HuH-7.5 (cell line): ENCODE measurements around the gene KDM5C.

Experiments used
- DNase-seq: peaks from one replicate; pipeline ENCODE4 v3.0.0; 2011; ENCODE audit warnings: low spot score

The KDM5C gene

GRCh38 chrX:53250556-53250955 is 25.5 kb upstream of the KDM5C start:
- no peak for DNase-seq

GRCh38 chrX:53249408-53250042 is 24.5 kb upstream of the KDM5C start:
- DNase-seq: no peak

DNA sequence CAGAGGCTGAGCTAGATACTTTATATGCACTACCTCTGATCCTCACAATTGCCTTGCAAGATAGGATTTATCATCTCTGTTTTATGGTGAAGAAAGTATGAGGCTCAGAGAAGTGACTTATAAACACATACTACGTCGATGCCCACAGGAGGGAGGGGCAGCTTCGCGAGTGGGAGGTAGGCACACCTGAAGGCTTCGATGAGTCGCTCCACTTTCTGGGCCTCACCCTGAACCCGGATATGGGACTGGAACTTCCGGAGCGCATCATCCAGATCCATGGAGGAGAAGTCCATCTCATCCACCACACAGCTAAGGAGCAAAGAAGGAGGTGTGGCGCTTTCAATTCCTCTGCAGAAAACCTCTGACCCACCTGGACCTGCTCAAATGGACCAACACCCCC is 22.9 kb upstream of the KDM5C start:
- DNase-seq: no peak

DNA sequence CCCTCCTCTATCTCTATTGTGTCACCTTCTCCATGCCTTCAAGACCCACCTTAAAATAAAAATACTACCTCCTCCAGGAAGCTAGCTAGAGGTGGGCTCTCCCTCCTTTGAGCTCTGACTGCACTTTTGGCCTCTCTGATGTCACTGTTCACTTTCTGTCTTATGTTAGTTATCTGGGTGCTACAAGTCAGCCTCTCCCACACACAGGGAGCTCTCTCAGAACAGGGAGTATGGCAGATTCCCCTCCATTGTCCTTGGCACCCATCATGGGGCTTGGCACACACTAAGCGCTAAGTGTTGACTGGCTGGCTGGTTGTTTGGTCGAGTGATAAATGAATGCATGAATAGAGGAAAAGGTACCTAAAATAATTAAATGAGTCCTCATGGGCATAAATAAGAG is 21.2 kb upstream of the KDM5C start:
- no peak for DNase-seq

DNA sequence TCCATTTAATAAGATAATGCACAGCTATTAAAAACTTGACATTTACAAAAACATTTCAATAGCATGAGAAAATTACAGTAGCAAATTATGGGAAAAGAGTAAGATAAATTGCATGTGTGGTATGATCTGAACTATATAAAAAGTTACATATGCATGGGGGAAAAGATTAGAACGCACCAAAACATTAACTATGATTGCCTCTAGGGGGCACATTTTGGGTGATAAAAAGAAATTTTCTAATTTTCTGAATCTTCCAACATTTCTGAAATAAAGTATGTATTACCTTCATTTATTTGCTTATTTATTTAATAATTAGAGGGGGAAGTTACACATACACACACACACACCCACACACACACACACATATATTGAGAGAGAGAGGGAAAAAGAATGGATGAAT is 19.6 kb upstream of the KDM5C start:
- DNase-seq: no peak

GRCh38 chrX:53242310-53242709 is 17.3 kb upstream of the KDM5C start:
- no peak for DNase-seq

DNA sequence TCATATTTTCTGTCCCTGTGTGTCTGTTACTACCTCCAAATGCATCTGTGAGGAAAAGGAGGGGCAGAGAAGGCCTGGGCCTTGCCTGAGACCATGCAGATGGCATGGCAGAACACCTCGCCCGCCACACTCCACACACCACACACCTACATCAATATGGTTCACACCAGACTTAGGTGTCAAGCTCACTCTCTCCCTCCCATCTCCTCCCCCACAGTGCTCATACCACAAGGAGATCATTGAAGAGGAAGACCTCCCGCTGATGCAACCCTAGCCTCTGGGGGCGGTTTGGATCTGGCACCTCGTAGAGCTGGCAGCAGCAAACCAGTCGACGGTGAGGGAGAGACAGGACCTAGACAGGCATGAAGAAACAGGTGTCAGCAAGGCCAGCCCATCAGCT is 16.6 kb upstream of the KDM5C start:
- no peak for DNase-seq

GRCh38 chrX:53239474-53239873 is 14.5 kb upstream of the KDM5C start:
- no peak for DNase-seq

- no peak for DNase-seq
Measured at GRCh38 chrX:53237056-53237455, 12.0 kb upstream of the KDM5C start.

GRCh38 chrX:53236025-53236679 is 11.1 kb upstream of the KDM5C start:
- DNase-seq: no peak

GRCh38 chrX:53235566-53235965 is 10.6 kb upstream of the KDM5C start:
- DNase-seq: no peak

- DNase-seq: no peak
Measured at GRCh38 chrX:53234484-53234883, 9.5 kb upstream of the KDM5C start.

- DNase-seq: no peak
Measured at GRCh38 chrX:53233536-53233935, 8.5 kb upstream of the KDM5C start.

DNA sequence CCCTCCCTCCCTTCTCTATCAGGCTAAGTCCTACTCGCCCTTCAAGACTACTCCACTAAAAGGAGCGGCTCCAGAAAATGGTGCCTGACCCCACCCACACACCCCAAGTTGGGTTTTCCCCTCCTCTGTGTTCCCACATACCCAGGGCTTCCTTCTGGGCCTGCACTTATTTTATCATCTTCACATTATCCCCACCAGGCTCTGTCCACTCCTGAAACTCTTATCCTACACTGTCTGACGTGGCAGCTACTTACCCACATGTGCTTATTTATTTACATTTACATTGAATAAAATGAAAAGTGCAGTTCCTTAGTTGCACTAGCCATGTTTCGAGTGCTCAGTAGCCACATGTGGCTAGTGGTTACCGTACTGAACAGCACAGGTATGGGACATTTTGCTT is 5.1 kb upstream of the KDM5C start:
- no peak for DNase-seq

GRCh38 chrX:53227224-53227765 is 2.3 kb upstream of the KDM5C start:
- DNase-seq: no peak

DNA sequence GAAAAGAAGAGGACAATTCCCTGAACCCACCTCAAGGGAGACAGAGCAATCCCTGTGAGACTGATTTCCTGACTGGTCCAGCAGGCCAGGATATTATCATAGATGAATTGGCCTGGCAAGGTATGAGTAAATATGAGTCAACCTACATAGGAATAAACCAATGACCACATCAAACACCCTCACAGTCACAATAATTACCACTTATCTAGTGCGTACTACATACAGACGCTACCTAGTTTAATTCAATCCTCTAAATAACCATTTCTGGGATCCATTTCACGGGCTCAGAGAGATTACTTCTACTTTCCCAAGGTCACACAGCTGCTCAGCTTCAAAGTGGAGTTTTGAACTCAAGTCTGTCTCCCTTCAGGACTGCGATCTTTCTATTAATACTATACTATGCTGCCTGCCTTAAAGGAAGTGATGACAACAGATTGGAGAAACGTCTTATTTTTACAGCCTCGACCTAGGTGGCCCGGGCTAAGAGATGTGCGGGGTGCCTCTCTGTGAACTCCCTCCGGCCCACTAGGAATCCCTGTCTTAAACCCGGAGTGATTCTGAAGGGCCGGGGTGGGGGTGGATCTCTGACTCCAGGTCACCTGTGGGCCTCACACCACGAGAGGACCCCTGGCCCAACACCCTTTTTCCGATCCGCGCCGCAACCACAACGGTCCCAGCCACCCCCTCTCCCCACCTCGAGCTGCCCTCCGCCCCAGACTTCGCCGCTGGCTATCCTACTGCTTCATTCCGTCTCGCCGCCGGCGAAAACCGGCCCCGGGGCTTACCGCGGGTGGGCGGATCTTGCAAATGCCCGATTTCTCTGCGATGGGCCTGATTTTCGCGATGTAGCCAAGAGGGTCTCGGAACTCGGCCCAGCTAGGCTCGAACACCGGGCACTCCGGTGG is 800 bp downstream of the KDM5C start:
- DNase-seq: no peak

GRCh38 chrX:53223068-53223693 is 1.8 kb downstream of the KDM5C start:
- DNase-seq: no peak

DNA sequence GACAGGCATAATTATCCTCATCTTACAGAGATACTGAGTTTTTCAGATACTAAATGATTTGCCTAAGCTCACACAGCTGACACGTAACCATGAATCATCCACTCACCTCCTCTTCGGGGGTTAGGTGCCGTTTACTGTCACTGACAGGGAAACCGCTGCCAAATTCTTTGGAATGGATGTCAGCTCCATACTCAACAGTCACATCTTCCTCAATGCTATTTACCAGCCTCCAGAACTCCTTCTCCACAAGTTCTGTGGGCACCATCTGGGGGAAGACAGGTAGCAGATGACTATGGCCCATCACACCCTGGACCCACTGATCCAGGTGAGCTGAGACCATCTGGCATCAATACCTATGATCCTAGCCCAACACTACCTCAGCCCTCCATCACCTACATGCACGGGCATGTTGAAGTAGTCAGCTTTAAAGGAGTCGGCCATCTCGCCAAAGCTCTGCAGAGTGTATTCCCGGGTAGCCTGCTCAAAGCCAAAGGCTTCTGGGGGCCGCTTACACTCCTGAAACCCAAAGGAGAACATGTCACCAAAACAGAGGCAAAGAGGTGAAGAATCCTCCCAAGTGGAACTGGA is 13.5 kb downstream of the KDM5C start:
- no peak for DNase-seq

- DNase-seq: no peak
Measured at GRCh38 chrX:53196678-53197077, 28.3 kb downstream of the KDM5C start.

GRCh38 chrX:53195401-53195800 is 29.6 kb downstream of the KDM5C start:
- DNase-seq: no peak

- no peak for DNase-seq
Measured at GRCh38 chrX:53194308-53194707, 30.7 kb downstream of the KDM5C start.

DNA sequence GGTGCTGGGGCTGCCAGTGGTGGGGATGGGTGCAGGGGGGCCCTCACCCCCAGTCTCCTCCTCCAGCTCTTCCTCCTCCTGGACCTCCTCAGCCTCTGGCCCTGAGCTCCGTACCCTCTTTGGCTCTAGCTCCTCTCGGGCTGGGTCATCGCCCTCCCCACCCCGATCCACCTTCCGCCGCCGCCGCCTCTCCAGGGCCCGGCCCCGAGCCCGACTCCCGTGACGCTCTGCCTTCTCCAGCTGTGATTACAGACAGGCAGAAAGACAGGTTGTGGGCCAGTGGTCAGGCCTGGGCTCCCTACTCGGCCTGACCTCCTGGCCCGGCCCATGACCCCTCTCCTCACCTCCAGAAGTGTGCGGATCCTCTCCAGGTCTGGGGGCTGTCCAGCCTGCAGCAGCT is 31.9 kb downstream of the KDM5C start:
- no peak for DNase-seq
